Body of pancreas (tissue), 4 donors: Measurements from ENCODE around the gene PGAM1. TPM values are rescaled to one million over a fixed set of nuclear protein-coding genes. Genes with fewer than 3 reads are reported as not detected.
A peak's percentile ranks its signal among the peaks of the same experiment; 100 is the strongest.

ENCODE experiments used
- ATAC-seq: fragments of 150-250 bp; one replicate; pipeline ENCODE4 v1.9.1; 2016
- DNase-seq, 4 donors: peaks; one replicate each; pipeline ENCODE4 v3.0.0-alpha.2; 2019
- H3K27ac ChIP-seq, 4 donors: fragments of 200-600 bp; sonication (generic); 1 replicate in 3 of 4; 2 replicates in 1 of 4; pipeline versions ENCODE4 v1.5.1 to v1.6.1; 2016 to 2019; ENCODE audit warnings: mild to moderate bottlenecking in 1 of 4, mixed read lengths in 1 of 4, moderate library complexity in 1 of 4
- H3K27me3 ChIP-seq, 2 donors: fragments of 200-600 bp; sonication (generic); one replicate each; pipeline ENCODE4 v1.6.0; 2016; ENCODE audit warnings: mild to moderate bottlenecking in 1 of 2
- H3K36me3 ChIP-seq, 2 donors: fragments of 200-600 bp; sonication (generic); replicated peaks in 1 of 2; 2 replicates each; pipeline ENCODE4 v1.5.1; 2016; ENCODE audit warnings: low read depth in 2 of 2; ENCODE audit not compliant: insufficient read depth in 1 of 2
- H3K4me1 ChIP-seq: fragments of 200-600 bp; sonication (generic); one replicate; pipeline ENCODE4 v1.6.0; 2016
- H3K4me3 ChIP-seq, 2 donors: fragments of 200-600 bp; sonication (generic); 1 replicate in 1 of 2; 2 replicates in 1 of 2; pipeline ENCODE4 v1.5.1; 2016 to 2019
- H3K9me3 ChIP-seq, 3 donors: fragments of 200-600 bp; sonication (generic); 1 replicate in 2 of 3; 2 replicates in 1 of 3; pipeline ENCODE4 v1.5.1; 2016
- POLR2A ChIP-seq, 3 donors: fragments of 450-650 bp; IDR thresholded peaks; one replicate each; pipeline ENCODE4 v1.6.1; 2016; ENCODE audit warnings: antibody characterized with exemption in 3 of 3, mild to moderate bottlenecking in 2 of 3
- WGBS, 2 donors: methylation state at CpG; one replicate each; pipeline ENCODE4 v1.1.5; 2017; 5-methylcytosine and 5-hydroxymethylcytosine counted together
- intact Hi-C: fragments of 100-400 bp; cut with DNase I; formaldehyde crosslinking; loops from one replicate; pipeline ENCODE4 v1.15.1; 2023
- total RNA-seq, 2 donors: library from RNA; depleted of rRNA; stranded (reverse); fragments of >200 nt; gene quantifications; one replicate each; pipeline ENCODE4 v1.1.0, GENCODE V29; 2016
- TF ChIP-seq, protein P1 (sequence below), 7 experiments: fragments of 450-650 bp in 4 of 7; fragments of 200-600 bp in 3 of 7; sonication (generic) in 3 of 7; IDR thresholded peaks; one replicate each; pipeline ENCODE4 v1.5.1; 2016 to 2019; ENCODE audit warnings: antibody characterized with exemption in 7 of 7

PGAM1 gene
- total RNA-seq, result 10 to 100 TPM; 52.7 to 66.7 TPM

DNA sequence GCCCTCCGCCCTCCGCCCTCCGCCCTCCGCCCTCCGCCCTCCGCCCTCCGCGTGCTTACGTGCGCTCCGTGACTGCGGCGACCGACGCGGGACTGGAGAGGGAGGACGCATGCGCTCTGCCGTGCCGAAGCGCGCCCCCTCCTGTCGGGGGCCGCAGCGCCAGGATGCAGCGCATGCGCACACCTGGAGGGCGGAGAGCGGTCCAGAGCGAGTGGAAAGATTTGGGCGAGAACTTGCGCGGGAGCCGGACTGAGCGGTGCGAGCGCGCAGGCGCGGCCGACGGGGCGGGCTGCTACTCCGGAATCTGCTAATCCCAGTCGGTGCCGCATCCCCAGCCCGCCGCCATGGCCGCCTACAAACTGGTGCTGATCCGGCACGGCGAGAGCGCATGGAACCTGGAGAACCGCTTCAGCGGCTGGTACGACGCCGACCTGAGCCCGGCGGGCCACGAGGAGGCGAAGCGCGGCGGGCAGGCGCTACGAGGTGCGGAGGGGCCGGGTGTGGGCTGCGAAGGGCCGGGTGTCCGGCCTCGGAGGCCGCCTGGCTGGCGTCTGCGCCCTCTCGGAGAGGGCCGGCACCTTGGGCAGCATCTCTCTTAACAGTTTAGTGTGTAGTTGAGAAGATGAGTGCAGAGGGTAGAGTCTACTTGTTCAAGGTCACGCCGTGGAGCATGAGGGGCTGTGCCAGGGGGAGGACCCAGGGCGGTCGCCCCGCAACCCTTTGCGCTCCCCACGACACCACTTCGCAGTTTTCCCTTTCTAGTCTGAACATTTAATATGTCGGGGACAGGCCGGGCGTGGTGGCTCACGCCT, at the start of gene PGAM1:
Gene PGAM1, plus strand, starts transcription at position 228 of the 812 bp plus-strand sequence. Its CDS starts 117 bp downstream, at position 345.
- Histone ChIP-seq H3K27me3 (no peaks in the 10 kb centered on the region), H3K27ac (peak within 1 kb of the TSS; percentile 73 to 88 (median 82)), H3K9me3 (no peaks in the 10 kb centered on the region), H3K4me3 (peak within 1 kb of the TSS; percentile 20 to 58), H3K36me3 (peaks cover 4 to 7% of the 10 kb centered on the region in 2 donors), H3K4me1 (peaks cover 31% of the 10 kb centered on the region)
- intact Hi-C loops, result no loop called here
- TF ChIP-seq POLR2A (IDR thresholded peaks at IDR 0.05), result peak; percentile 64 to 86 (median 85)
- TF ChIP-seq, protein P1, sequence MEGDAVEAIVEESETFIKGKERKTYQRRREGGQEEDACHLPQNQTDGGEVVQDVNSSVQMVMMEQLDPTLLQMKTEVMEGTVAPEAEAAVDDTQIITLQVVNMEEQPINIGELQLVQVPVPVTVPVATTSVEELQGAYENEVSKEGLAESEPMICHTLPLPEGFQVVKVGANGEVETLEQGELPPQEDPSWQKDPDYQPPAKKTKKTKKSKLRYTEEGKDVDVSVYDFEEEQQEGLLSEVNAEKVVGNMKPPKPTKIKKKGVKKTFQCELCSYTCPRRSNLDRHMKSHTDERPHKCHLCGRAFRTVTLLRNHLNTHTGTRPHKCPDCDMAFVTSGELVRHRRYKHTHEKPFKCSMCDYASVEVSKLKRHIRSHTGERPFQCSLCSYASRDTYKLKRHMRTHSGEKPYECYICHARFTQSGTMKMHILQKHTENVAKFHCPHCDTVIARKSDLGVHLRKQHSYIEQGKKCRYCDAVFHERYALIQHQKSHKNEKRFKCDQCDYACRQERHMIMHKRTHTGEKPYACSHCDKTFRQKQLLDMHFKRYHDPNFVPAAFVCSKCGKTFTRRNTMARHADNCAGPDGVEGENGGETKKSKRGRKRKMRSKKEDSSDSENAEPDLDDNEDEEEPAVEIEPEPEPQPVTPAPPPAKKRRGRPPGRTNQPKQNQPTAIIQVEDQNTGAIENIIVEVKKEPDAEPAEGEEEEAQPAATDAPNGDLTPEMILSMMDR (IDR thresholded peaks at IDR 0.05), result peak; percentile 43 to 88 (median 69)
- peak; percentile 98 for ATAC-seq
- 0% methylated on average over 79 of the region's 90 CpGs; no CpG with 5 or more reads in 1 of the 2 donors for WGBS, 2 donors
- peak; percentile 94 to 96 (median 94) for DNase-seq

DNA sequence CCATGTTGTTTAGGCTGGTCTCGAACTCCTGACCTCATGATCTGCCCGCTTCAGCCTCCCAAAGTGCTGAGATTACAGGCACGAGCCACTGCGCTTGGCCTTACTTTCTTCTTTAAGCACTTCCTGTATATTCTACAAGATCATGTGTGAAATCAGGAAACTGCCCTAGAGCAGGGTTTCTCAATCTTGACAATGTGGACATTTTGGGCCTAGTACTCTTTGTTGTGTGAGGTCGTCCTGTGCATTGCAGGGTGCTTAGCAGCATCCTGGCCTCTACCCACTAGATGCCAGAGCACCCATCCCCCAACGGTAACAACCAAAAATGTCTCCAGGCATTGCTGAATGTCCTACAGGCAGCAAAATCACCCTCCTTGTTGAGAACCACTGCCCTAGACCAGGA, 49.6 kb upstream of the PGAM1 start:
- TF ChIP-seq POLR2A (IDR thresholded peaks at IDR 0.05), result no peak
- TF ChIP-seq, protein P1 (IDR thresholded peaks at IDR 0.05), result no peak
- WGBS, 2 donors, result 88 to 95% methylated on average over 5 to 6 of the region's 6 CpGs
- peaks cover 0 to 50% of the 10 kb centered on the region in 2 donors for H3K36me3 ChIP-seq
- ATAC-seq (no peak), DNase-seq (peak in 1 of 4 donors; percentile 28)
- no peak overlapping the region for H3K27ac ChIP-seq
- intact Hi-C loops, result no loop called here
- H3K9me3 ChIP-seq, result no peaks in the 10 kb centered on the region
- H3K4me3 ChIP-seq, result no peak overlapping the region
- H3K27me3 ChIP-seq, result no peaks in the 10 kb centered on the region
- no peaks in the 10 kb centered on the region for H3K4me1 ChIP-seq

- no peak overlapping the region for H3K27ac ChIP-seq
- DNase-seq, result no peak
- intact Hi-C loops, result no loop called here
- H3K4me1 ChIP-seq, result no peaks in the 10 kb centered on the region
- H3K36me3 ChIP-seq, result peaks cover 0 to 31% of the 10 kb centered on the region in 2 donors
- H3K9me3 ChIP-seq, result no peaks in the 10 kb centered on the region
- WGBS, 2 donors, result 83 to 85% methylated on average over 14 to 15 of the region's 15 CpGs
- ATAC-seq, result no peak
- H3K27me3 ChIP-seq, result no peaks in the 10 kb centered on the region
- H3K4me3 ChIP-seq, result no peak overlapping the region
- TF ChIP-seq POLR2A (IDR thresholded peaks at IDR 0.05), result no peak
- TF ChIP-seq, protein P1 (IDR thresholded peaks at IDR 0.05), result no peak
Measured at GRCh38 chr10:97378933-97379921, 46.8 kb upstream of the PGAM1 start.

- TF ChIP-seq, protein P1 (IDR thresholded peaks at IDR 0.05), result no peak
- no peak for TF ChIP-seq POLR2A (IDR thresholded peaks at IDR 0.05)
- Histone ChIP-seq H3K27ac (no peak overlapping the region), H3K36me3 (peaks cover 0 to 30% of the 10 kb centered on the region in 2 donors), H3K9me3 (no peaks in the 10 kb centered on the region), H3K4me3 (no peak overlapping the region), H3K27me3 (no peaks in the 10 kb centered on the region), H3K4me1 (no peaks in the 10 kb centered on the region)
- DNase-seq, result no peak
- intact Hi-C loops, result no loop called here
- no peak for ATAC-seq
- 84 to 85% methylated on average over 7 to 8 of the region's 8 CpGs for WGBS, 2 donors
Measured at GRCh38 chr10:97380516-97380915, 45.5 kb upstream of the PGAM1 start.
